Measurements from ENCODE around the gene TBX15.

Gene TBX15

DNA sequence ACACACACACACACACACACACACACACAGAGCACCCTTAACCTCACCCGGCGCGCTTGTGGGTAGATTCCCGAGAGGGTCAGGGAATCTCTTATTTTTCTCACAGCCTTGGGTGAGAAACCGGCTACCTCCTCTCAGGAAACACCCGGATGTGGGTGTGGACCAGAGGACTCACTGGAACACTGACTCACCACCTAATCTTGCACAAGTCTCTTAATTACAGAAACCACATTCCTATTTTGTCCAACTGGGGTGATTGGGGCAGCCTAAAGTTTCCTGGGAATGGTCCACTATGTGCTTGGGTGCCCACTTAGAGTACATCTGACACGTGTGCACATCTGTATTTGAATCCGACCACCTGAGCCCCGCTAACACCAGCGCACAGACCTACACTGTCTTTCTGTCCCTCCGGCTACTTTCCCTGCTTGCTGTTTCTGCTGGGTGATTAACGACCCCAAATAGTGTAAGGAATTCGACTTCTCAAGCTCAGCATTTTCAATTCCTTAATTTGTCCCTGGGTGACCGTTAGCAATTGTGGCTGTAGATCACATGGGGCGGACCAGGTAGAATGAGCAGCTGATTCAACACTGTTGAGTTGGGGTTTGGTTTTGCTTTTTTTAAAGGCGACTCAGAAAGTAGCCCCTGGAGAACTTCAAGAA, 14.0 kb upstream of the TBX15 start:
- Histone ChIP-seq H3K27ac (ENCODE audit: low read depth, low read length) (no peak overlapping the region), H3K4me1 (ENCODE audit: control insufficient read depth in 1 of 2, insufficient read depth in 2 of 2, low read length in 2 of 2) (peaks cover 4% of the 10 kb centered on the region in 2 donors), H3K9ac (ENCODE audit: low read depth in 1 of 2, low read length in 2 of 2) (no peak overlapping the region)

DNA sequence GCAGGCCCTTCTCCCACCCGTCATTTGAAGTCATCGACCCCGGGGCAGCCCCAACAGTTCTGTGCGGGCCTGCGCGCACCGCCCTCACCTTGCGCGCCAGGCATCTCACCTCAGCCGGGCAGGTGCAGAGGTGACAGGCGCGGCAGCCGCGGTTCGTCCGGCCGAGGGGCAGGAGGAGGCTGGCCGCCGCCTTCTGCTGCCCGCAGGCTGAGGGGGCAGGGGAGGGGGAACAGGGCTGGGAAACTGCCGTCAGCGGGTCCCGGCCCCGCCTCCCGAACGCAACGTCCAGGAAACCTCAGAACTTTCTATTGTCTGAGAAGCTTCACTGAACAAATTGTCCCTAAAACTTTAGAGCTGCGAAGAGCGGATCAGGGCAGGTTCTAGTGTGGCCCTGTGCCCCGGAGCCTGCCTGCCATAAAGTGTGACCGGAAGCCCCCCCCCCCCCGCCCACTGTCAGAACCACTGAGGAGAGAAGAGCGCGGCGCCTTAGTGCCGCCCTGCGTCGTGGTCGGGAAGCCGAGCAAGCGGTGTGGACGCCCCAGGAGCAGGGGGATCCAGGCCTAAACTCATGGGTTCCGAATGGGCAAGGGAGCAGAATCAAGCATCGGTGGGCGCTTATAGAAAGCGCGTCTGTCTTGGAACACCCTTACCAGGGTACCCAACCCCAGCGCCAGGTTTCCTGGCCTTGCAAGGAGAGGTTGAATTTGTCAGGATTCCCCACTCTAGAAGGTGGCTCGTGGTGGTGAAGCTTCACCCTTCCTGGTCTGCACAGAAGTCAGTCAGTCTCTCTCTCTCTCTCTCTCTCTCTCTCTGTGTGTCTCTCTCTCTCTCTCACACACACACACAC, 13.3 kb upstream of the TBX15 start:
- peak overlapping the region; percentile 7 to 10 for H3K4me3 ChIP-seq (ENCODE audit: low read depth in 1 of 2, low read length in 2 of 2)
- H3K36me3 ChIP-seq (ENCODE audit: control insufficient read depth in 1 of 2, insufficient read depth in 2 of 2, low read length in 2 of 2), result no peaks in the 10 kb centered on the region
- no peaks in the 10 kb centered on the region for H3K9me3 ChIP-seq (ENCODE audit: control insufficient read depth in 1 of 2, low read length in 2 of 2)
- peaks cover 83 to 90% of the 10 kb centered on the region in 2 donors for H3K27me3 ChIP-seq (ENCODE audit: control insufficient read depth in 1 of 2, insufficient read depth in 2 of 2, low read length in 2 of 2)
- peaks cover 4% of the 10 kb centered on the region in 2 donors for H3K4me1 ChIP-seq (ENCODE audit: control insufficient read depth in 1 of 2, insufficient read depth in 2 of 2, low read length in 2 of 2)
- no peak overlapping the region for H3K9ac ChIP-seq (ENCODE audit: low read depth in 1 of 2, low read length in 2 of 2)
- no peak overlapping the region for H3K27ac ChIP-seq (ENCODE audit: low read depth, low read length)

More for the DNA sequence above, 14.0 kb upstream of the TBX15 start:
- Histone ChIP-seq H3K9me3 (ENCODE audit: control insufficient read depth in 1 of 2, low read length in 2 of 2) (no peaks in the 10 kb centered on the region), H3K36me3 (ENCODE audit: control insufficient read depth in 1 of 2, insufficient read depth in 2 of 2, low read length in 2 of 2) (no peaks in the 10 kb centered on the region), H3K27me3 (ENCODE audit: control insufficient read depth in 1 of 2, insufficient read depth in 2 of 2, low read length in 2 of 2) (peaks cover 87 to 90% of the 10 kb centered on the region in 2 donors), H3K4me3 (ENCODE audit: low read depth in 1 of 2, low read length in 2 of 2) (peak overlapping the region in 1 of 2 donors; percentile 26)

DNA sequence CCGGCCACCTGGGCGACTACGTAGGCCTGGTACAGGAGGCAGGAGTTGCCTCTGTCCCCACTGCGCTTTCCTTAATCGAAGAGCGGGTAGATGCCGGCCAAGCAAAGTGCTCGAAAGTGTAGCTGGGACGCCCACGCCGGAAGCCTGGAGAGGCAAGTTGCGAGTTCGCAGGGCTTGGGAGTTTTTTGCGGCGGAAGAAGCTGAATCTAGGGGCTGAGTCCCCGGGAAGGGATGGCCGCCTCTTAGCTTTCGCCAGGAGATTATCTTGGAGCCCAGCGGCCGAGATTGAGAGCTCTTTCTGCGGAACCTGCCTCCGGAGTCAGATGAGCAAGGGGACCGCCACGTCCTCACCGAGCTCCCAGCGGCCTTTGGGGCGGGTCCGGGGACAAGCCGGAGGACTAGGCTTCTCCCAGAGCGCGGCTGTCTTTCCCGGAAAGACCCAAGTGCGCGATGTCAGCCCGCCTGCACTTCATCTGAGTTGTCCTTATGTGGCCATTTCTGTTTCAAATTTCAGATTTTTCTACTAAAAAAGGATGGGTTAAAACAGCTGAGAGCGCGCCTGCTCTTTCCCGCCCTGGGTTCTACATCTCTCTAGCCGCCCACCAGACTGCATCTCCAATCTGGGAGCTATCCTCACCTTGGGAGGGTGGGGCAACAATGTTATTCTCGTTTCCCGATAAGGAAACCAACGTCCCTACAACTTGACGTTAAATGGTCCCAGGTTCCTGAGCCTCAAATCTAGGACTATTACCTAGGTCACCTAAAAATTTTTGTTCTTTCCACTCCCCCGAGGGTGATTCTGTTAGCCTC, 12.4 kb upstream of the TBX15 start:
- Histone ChIP-seq H3K27me3 (ENCODE audit: control insufficient read depth in 1 of 2, insufficient read depth in 2 of 2, low read length in 2 of 2) (peaks cover 82 to 90% of the 10 kb centered on the region in 2 donors), H3K9me3 (ENCODE audit: control insufficient read depth in 1 of 2, low read length in 2 of 2) (no peaks in the 10 kb centered on the region), H3K4me3 (ENCODE audit: low read depth in 1 of 2, low read length in 2 of 2) (peak overlapping the region; percentile 7 to 10), H3K27ac (ENCODE audit: low read depth, low read length) (no peak overlapping the region), H3K4me1 (ENCODE audit: control insufficient read depth in 1 of 2, insufficient read depth in 2 of 2, low read length in 2 of 2) (peaks cover 4% of the 10 kb centered on the region in 2 donors), H3K9ac (ENCODE audit: low read depth in 1 of 2, low read length in 2 of 2) (no peak overlapping the region), H3K36me3 (ENCODE audit: control insufficient read depth in 1 of 2, insufficient read depth in 2 of 2, low read length in 2 of 2) (no peaks in the 10 kb centered on the region)

DNA sequence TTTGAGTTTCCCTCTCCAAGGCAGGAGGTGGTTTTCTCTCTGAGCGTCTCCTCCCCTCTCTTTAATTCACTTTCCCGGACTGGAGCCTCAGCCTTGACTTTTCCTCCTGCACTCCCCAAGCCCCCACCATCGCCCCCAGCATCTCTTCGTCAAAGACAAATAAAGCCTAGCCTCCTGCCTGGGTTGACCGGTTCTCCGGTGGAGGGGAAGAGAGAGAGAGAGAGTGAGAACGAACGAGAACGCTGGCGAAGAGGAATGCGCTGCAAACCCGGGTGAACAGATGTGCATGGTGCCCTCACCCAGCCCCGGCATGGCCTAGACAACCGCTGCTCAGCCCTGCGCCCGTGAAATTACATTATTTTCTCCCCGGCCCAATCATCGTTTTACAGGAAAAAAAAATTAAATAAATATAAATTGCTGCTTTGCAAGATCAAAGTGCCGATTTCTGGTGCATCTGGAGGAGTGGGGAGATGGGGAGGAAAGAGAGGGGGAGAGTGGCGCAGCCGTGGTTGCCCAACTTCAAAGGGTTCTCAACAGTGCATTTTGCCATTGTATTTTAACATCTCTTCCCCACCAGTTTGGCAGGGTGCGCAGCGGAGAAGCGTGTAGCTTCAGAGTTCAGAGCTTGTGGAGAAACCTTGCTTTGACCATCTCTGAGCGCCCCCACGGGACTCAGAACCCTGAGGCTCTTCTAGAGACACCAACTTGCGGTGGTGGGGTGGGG, 11.4 kb upstream of the TBX15 start:
- H3K27me3 ChIP-seq (ENCODE audit: control insufficient read depth in 1 of 2, insufficient read depth in 2 of 2, low read length in 2 of 2), result peaks cover 83 to 91% of the 10 kb centered on the region in 2 donors

DNA sequence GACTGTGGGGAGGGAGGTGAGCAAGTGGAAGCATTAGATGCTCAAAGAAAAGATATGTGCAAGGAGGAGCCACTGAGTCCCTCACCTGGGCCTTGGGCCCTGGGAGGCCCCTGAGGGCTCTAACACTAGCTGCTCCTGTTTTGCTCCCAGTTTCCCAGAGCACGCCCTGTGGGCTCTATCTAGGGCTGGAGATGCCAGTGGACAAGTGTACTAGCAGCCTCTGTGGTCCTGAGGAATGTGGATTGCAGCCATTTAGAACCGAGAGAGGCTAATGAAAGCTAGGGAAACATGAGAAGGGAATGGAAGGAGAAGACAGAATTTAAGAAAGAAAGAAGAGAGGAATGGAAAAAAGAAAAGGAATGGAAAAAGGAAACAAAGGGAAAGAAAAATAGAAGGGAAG, 10.0 kb upstream of the TBX15 start:
- H3K27me3 ChIP-seq (ENCODE audit: control insufficient read depth in 1 of 2, insufficient read depth in 2 of 2, low read length in 2 of 2), result peaks cover 87 to 94% of the 10 kb centered on the region in 2 donors
- no peak overlapping the region for H3K4me3 ChIP-seq (ENCODE audit: low read depth in 1 of 2, low read length in 2 of 2)
- no peak overlapping the region for H3K9ac ChIP-seq (ENCODE audit: low read depth in 1 of 2, low read length in 2 of 2)

More for the DNA sequence above, 11.4 kb upstream of the TBX15 start:
- H3K9ac ChIP-seq (ENCODE audit: low read depth in 1 of 2, low read length in 2 of 2), result no peak overlapping the region
- peaks cover 4% of the 10 kb centered on the region in 2 donors for H3K4me1 ChIP-seq (ENCODE audit: control insufficient read depth in 1 of 2, insufficient read depth in 2 of 2, low read length in 2 of 2)
- no peak overlapping the region for H3K4me3 ChIP-seq (ENCODE audit: low read depth in 1 of 2, low read length in 2 of 2)
- H3K36me3 ChIP-seq (ENCODE audit: control insufficient read depth in 1 of 2, insufficient read depth in 2 of 2, low read length in 2 of 2), result no peaks in the 10 kb centered on the region
- H3K9me3 ChIP-seq (ENCODE audit: control insufficient read depth in 1 of 2, low read length in 2 of 2), result no peaks in the 10 kb centered on the region
- no peak overlapping the region for H3K27ac ChIP-seq (ENCODE audit: low read depth, low read length)

DNA sequence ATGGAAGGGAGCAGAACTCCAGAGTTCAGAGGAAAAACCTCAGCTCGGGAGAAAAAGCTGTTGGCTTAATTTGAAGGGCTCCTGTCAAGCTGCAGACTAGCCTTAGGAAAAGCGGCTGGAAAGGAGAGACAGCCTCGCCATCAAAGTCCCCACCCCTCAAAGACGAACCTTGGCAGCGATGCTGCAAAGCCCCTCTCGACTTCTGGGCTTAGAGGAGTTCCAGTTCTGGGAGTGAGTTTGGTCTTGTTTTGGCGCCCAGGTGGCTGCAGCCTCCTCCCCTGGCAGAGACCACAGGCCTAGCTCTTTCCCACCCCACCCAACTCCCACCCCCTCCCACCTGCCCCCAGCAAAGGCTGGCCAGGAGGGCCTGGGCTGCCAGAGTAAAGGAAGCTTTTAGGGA, 9.1 kb upstream of the TBX15 start:
- H3K27ac ChIP-seq (ENCODE audit: low read depth, low read length), result no peak overlapping the region
- H3K27me3 ChIP-seq (ENCODE audit: control insufficient read depth in 1 of 2, insufficient read depth in 2 of 2, low read length in 2 of 2), result peaks cover 87 to 93% of the 10 kb centered on the region in 2 donors
- H3K4me3 ChIP-seq (ENCODE audit: low read depth in 1 of 2, low read length in 2 of 2), result no peak overlapping the region
- no peak overlapping the region for H3K9ac ChIP-seq (ENCODE audit: low read depth in 1 of 2, low read length in 2 of 2)
- H3K36me3 ChIP-seq (ENCODE audit: control insufficient read depth in 1 of 2, insufficient read depth in 2 of 2, low read length in 2 of 2), result no peaks in the 10 kb centered on the region
- H3K4me1 ChIP-seq (ENCODE audit: control insufficient read depth in 1 of 2, insufficient read depth in 2 of 2, low read length in 2 of 2), result peaks cover 2 to 4% of the 10 kb centered on the region in 2 donors
- H3K9me3 ChIP-seq (ENCODE audit: control insufficient read depth in 1 of 2, low read length in 2 of 2), result no peaks in the 10 kb centered on the region

More for the DNA sequence above, 10.0 kb upstream of the TBX15 start:
- H3K36me3 ChIP-seq (ENCODE audit: control insufficient read depth in 1 of 2, insufficient read depth in 2 of 2, low read length in 2 of 2), result no peaks in the 10 kb centered on the region
- H3K27ac ChIP-seq (ENCODE audit: low read depth, low read length), result no peak overlapping the region
- no peaks in the 10 kb centered on the region for H3K9me3 ChIP-seq (ENCODE audit: control insufficient read depth in 1 of 2, low read length in 2 of 2)
- H3K4me1 ChIP-seq (ENCODE audit: control insufficient read depth in 1 of 2, insufficient read depth in 2 of 2, low read length in 2 of 2), result peaks cover 4% of the 10 kb centered on the region in 2 donors

DNA sequence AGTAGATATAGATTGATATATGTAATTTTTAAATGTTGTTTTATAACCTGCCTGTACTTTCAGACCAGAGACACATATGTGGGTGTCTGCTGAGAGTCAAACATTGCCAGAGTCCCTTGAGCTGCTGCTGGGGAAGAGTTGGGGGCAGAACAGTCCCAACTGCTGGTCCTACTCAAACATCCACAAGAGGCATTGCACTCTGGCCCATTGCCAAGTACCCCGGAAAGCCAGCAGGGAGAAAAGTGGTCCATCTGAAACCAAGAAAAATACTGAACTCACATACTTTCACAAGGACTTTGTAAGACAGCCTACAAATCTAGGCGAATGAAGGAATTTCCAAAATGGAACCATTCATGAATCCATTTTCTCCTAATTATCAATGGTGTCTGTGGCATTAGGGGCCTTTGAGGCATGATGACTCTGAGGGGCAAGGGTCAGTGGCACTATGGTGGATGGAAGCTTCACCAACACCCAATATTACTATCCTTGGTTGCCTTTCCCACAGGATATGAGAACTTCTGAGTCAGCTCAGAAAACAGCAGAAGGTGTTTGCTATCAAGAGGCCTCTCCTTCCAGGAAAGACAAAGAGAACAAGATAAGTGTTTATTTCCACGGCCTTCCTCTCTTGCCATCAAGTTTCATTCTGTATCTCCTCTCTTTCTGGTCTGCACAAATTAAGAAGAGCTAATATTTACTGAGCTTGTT, 7.3 kb upstream of the TBX15 start:
- Histone ChIP-seq H3K9me3 (ENCODE audit: control insufficient read depth in 1 of 2, low read length in 2 of 2) (no peaks in the 10 kb centered on the region), H3K4me1 (ENCODE audit: control insufficient read depth in 1 of 2, insufficient read depth in 2 of 2, low read length in 2 of 2) (peaks cover 0 to 2% of the 10 kb centered on the region in 2 donors), H3K27ac (ENCODE audit: low read depth, low read length) (no peak overlapping the region), H3K27me3 (ENCODE audit: control insufficient read depth in 1 of 2, insufficient read depth in 2 of 2, low read length in 2 of 2) (peaks cover 88 to 97% of the 10 kb centered on the region in 2 donors), H3K4me3 (ENCODE audit: low read depth in 1 of 2, low read length in 2 of 2) (no peak overlapping the region), H3K9ac (ENCODE audit: low read depth in 1 of 2, low read length in 2 of 2) (no peak overlapping the region), H3K36me3 (ENCODE audit: control insufficient read depth in 1 of 2, insufficient read depth in 2 of 2, low read length in 2 of 2) (no peaks in the 10 kb centered on the region)

DNA sequence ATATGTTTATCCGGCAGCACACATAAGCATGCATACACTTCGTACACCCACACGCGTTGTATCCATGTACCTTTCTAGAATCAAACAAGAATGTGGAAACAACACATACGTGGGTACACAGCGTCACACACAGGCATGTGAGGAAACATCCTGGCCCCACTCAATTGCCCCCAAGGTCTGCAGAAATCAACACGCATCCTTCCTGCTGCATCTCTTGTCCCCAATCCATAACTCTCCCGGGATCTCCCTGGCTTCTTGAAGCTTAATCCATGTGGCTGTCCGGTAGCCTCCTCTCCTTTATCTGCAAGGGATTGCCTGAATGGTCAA, 5.5 kb upstream of the TBX15 start:
- no peak overlapping the region for H3K27ac ChIP-seq (ENCODE audit: low read depth, low read length)
- no peak overlapping the region for H3K9ac ChIP-seq (ENCODE audit: low read depth in 1 of 2, low read length in 2 of 2)
- H3K4me3 ChIP-seq (ENCODE audit: low read depth in 1 of 2, low read length in 2 of 2), result no peak overlapping the region
- H3K27me3 ChIP-seq (ENCODE audit: control insufficient read depth in 1 of 2, insufficient read depth in 2 of 2, low read length in 2 of 2), result peaks cover 89 to 95% of the 10 kb centered on the region in 2 donors
- H3K4me1 ChIP-seq (ENCODE audit: control insufficient read depth in 1 of 2, insufficient read depth in 2 of 2, low read length in 2 of 2), result no peaks in the 10 kb centered on the region
- H3K9me3 ChIP-seq (ENCODE audit: control insufficient read depth in 1 of 2, low read length in 2 of 2), result no peaks in the 10 kb centered on the region
- no peaks in the 10 kb centered on the region for H3K36me3 ChIP-seq (ENCODE audit: control insufficient read depth in 1 of 2, insufficient read depth in 2 of 2, low read length in 2 of 2)

Data from duodenal mucosa (tissue), 2 donors.